ENCODE data around the gene DFFB. TPM values are rescaled to one million over a fixed set of nuclear protein-coding genes. Genes with fewer than 3 reads are reported as not detected.

The DFFB gene
- total RNA-seq, 6 experiments from 2014 or later, result 2.0 to 3.5 (median 2.9) TPM

DNA sequence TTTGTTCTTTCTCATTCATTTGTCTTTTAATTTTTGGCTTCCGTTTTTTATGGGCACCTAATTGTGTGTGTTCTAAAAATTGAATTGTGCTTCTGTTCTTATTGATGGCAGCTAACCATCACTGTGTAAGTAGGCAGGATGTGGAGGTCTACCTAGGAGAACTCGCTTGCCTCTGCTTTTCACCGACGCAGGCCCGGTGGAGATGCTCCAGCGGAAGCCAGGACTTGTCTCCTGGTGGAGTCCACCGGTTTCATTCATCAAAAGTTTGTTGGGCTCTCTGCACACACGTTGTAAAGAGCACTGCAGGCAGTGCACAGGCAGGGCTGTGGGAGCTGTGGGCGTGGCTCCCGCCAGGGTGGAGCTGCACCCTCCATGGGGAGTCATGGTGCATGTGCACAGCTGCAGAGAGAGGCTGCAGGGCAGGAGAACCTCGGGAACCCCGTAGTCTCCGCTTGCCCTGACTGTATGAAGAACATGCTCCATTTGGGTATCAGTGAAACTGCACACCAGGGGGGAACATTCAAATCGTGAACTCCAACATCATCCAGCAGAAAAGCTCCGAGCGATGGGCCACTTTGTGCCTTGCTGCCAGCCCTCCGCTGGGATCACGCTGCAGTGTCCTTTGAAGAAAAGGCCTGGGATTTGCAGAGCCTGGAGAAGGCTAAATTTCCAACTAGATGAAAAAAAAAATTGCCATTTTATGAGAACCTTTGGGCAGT lies 48.8 kb downstream of the DFFB start:
- Histone ChIP-seq H3K9me3 (no peaks in the 10 kb centered on the region), H3K36me3 (no peaks in the 10 kb centered on the region), H3K4me1 (peaks cover 0 to 29% (median 15%) of the 10 kb centered on the region in 4 donors), H3K27me3 (no peaks in the 10 kb centered on the region), H3K4me3 (no peak overlapping the region), H3K27ac (no peak overlapping the region)
- TF ChIP-seq, protein P1, sequence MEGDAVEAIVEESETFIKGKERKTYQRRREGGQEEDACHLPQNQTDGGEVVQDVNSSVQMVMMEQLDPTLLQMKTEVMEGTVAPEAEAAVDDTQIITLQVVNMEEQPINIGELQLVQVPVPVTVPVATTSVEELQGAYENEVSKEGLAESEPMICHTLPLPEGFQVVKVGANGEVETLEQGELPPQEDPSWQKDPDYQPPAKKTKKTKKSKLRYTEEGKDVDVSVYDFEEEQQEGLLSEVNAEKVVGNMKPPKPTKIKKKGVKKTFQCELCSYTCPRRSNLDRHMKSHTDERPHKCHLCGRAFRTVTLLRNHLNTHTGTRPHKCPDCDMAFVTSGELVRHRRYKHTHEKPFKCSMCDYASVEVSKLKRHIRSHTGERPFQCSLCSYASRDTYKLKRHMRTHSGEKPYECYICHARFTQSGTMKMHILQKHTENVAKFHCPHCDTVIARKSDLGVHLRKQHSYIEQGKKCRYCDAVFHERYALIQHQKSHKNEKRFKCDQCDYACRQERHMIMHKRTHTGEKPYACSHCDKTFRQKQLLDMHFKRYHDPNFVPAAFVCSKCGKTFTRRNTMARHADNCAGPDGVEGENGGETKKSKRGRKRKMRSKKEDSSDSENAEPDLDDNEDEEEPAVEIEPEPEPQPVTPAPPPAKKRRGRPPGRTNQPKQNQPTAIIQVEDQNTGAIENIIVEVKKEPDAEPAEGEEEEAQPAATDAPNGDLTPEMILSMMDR (IDR thresholded peaks at IDR 0.05), result no peak
- no peak for TF ChIP-seq POLR2A (IDR thresholded peaks at IDR 0.05)
- 90% methylated on average over 16 of the region's 18 CpGs for WGBS (ENCODE audit: insufficient coverage, low coverage, low lambda C conversion rate, missing lambda C conversion rate)
- intact Hi-C loops (cut with DNase I), result no loop called here
- DNase-seq (peak in 1 of 3 donors; percentile 31), ATAC-seq (no peak)

- ATAC-seq (no peak), DNase-seq (peak in 1 of 3 donors; percentile 48)
- no CpG with 5 or more reads among the region's 11 CpGs for WGBS (ENCODE audit: insufficient coverage, low coverage, low lambda C conversion rate, missing lambda C conversion rate)
- H3K27ac ChIP-seq, result no peak overlapping the region
- H3K9me3 ChIP-seq, result no peaks in the 10 kb centered on the region
- H3K4me3 ChIP-seq, result no peak overlapping the region
- intact Hi-C loops (cut with DNase I), result no loop called here
- no peaks in the 10 kb centered on the region for H3K27me3 ChIP-seq
- peaks cover 0 to 25% (median 13%) of the 10 kb centered on the region in 4 donors for H3K4me1 ChIP-seq
- TF ChIP-seq, protein P1 (IDR thresholded peaks at IDR 0.05), result no peak
- TF ChIP-seq POLR2A (IDR thresholded peaks at IDR 0.05), result no peak
- no peaks in the 10 kb centered on the region for H3K36me3 ChIP-seq
These were observed 49.4 kb downstream of the DFFB start for GRCh38 chr1:3906672-3907020.

- intact Hi-C loops (cut with DNase I), result no loop called here
- H3K9me3 ChIP-seq, result no peaks in the 10 kb centered on the region
- ATAC-seq (no peak), DNase-seq (peak in 1 of 3 donors; percentile 49)
- no peaks in the 10 kb centered on the region for H3K27me3 ChIP-seq
- 61% methylated on average over 8 of the region's 22 CpGs for WGBS (ENCODE audit: insufficient coverage, low coverage, low lambda C conversion rate, missing lambda C conversion rate)
- H3K36me3 ChIP-seq, result no peaks in the 10 kb centered on the region
- no peak overlapping the region for H3K4me3 ChIP-seq
- TF ChIP-seq, protein P1 (IDR thresholded peaks at IDR 0.05), result no peak
- no peak for TF ChIP-seq POLR2A (IDR thresholded peaks at IDR 0.05)
- no peak overlapping the region for H3K27ac ChIP-seq
- H3K4me1 ChIP-seq, result peaks cover 0 to 21% (median 10%) of the 10 kb centered on the region in 4 donors
These were observed 49.8 kb downstream of the DFFB start for GRCh38 chr1:3907031-3907534.

- H3K27ac ChIP-seq, result no peak overlapping the region
- ATAC-seq (no peak), DNase-seq (peak in 1 of 3 donors; percentile 39)
- peaks cover 0 to 15% (median 6%) of the 10 kb centered on the region in 4 donors for H3K4me1 ChIP-seq
- TF ChIP-seq, protein P1 (IDR thresholded peaks at IDR 0.05), result no peak
- no peak for TF ChIP-seq POLR2A (IDR thresholded peaks at IDR 0.05)
- intact Hi-C loops (cut with DNase I), result no loop called here
- no peaks in the 10 kb centered on the region for H3K27me3 ChIP-seq
- H3K9me3 ChIP-seq, result no peaks in the 10 kb centered on the region
- H3K4me3 ChIP-seq, result no peak overlapping the region
- H3K36me3 ChIP-seq, result no peaks in the 10 kb centered on the region
- 60% methylated on average over 2 of the region's 22 CpGs for WGBS (ENCODE audit: insufficient coverage, low coverage, low lambda C conversion rate, missing lambda C conversion rate)
These were observed 50.4 kb downstream of the DFFB start for GRCh38 chr1:3907621-3908165.
